HG02588 (cell line): ENCODE data around the gene PSG7.
"Not testable (repeated sequence)": the region's sequence is repeated elsewhere in the genome, so short reads cannot be mapped to it uniquely, and the experiment has no call there.

ENCODE experiments used
- ATAC-seq: cut with Tn5 transposase; IDR thresholded peaks from one replicate; pipeline ENCODE4 v1.9.1; 2021; ENCODE audit warnings: mild to moderate bottlenecking, moderate library complexity; ENCODE audit not compliant: unreplicated experiment

The PSG7 gene

GRCh38 chr19:42937107-42937506 lies at the start of gene PSG7:
Gene PSG7 (minus strand): TSS chr19:42937207. CDS start chr19:42937076, 131 bp downstream.
- not testable (repeated sequence) for ATAC-seq

- no peak for ATAC-seq
Observed at GRCh38 chr19:42985588-42985987, 48.6 kb upstream of the PSG7 start.

DNA sequence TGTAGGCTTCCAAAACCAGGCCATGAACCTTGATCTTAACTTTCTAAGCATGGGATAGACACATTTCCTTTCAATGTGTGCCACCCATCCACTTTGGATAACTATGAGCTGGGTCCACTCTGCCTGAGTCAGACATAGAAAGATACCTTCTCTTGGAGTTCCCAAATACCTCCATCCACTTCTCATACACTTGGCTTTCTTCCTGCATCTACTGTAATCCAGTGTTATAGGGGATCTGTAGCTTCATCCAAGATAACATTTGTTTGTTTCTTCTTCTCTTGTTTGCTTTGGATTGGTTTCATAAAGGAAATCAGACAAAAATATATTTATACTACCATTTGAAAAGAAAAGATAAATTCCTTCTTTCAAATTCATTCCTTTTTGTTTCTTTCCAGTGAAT lies 45.1 kb upstream of the PSG7 start:
- ATAC-seq, result not testable (repeated sequence)

DNA sequence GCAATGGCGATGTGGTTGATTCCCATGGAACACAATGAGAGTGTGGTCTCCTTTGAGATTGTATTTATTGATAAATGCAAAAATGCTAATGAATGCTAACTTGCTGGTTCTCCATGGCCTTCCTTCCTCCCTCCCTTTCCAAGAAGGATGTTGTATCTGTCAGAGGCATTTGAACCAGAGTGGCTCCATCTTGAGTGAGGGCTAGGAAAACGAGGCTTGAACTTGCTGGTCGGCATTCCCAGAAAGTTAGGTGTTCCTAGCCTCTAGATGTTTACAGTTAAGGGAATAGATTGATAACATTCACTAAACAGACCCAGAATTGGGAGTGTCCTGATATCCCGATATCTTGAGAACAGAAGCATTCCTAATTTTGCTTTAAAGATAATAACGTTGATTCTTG lies 34.4 kb upstream of the PSG7 start:
- ATAC-seq, result not testable (repeated sequence)

DNA sequence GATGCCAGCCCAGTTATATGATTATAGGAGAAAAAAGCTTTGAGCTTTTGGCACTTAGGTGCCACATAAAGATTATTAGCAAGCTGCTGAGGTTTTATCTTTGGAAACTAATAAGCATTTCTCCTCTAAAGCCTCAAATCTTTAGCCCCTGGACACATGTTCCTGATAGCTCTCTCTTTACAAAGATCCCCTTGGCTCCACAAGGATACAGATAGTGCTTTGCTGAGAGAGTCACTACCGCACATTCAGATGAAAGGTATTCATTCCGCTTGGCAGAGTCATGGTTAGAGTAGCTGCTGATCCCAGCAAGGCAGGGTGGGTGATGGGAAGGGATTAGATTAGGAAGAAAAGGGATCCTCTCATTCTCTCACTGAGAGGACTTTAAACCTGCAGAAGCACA lies 28.2 kb upstream of the PSG7 start:
- no peak for ATAC-seq

- ATAC-seq, result no peak
Observed at GRCh38 chr19:42961119-42961518, 24.1 kb upstream of the PSG7 start.

GRCh38 chr19:42952126-42952525 lies 15.1 kb upstream of the PSG7 start:
- ATAC-seq, result not testable (repeated sequence)

GRCh38 chr19:42951476-42951875 lies 14.5 kb upstream of the PSG7 start:
- not testable (repeated sequence) for ATAC-seq

GRCh38 chr19:42942187-42942789 lies 5.3 kb upstream of the PSG7 start:
- ATAC-seq, result no peak

DNA sequence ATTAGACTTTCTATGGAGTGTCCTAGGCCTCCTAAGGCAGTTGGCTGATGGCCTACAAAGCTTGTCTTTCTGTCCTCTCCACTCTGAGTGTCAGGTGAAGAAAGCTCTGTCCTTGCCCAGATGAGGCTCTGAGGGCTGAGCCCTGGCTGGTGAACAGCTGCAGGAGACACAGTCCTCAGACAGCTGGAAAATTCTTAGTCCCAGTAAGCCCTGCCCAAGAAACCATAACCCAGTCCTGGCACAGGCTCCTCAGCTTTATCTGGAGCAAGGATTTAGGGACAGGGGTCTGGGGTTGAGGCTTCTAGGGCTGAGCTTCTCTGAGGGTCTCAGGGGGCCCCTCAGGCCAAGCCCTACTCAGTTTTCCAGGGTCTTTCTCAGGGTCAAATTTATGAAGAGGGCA lies 2.3 kb downstream of the PSG7 start:
- not testable (repeated sequence) for ATAC-seq

DNA sequence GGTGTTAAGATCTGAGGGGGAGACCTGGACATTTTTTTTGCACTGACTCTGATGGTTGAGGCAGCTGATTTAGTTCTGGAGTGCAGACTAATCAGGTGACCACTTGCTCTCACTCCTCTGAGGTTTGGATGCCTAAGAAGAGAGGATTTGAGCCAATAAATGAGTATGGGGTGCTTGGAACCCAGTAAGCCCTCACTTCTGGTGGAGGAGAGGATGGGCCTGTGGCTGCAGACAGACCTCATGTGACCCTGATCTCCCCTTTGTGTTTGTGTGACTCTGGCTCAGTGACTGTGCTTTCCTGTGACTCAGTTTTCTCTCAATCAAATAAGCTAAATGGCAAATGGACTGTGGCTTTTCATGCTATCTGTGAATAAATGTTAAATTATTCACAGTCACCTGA lies 2.8 kb downstream of the PSG7 start:
- ATAC-seq, result not testable (repeated sequence)

DNA sequence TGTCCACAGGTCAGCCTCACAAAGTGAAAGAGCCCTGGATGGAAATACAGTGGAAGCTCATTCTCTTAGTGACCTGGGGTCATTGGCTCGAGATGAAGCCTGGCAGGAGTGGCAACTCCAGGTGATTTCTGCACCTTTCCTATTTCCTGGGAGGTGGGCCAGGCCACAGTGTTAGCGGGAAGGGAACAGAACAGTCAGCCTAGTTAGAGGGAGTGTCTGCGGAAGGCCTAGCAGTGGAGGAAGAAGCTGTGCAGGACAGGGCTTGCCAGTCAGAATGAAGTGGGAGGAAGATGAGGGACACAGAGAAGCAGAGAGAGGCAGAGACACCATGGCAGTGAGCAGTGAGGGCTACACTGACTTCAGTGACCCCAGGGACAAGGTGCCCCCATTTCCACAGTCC lies 3.6 kb downstream of the PSG7 start:
- not testable (repeated sequence) for ATAC-seq

DNA sequence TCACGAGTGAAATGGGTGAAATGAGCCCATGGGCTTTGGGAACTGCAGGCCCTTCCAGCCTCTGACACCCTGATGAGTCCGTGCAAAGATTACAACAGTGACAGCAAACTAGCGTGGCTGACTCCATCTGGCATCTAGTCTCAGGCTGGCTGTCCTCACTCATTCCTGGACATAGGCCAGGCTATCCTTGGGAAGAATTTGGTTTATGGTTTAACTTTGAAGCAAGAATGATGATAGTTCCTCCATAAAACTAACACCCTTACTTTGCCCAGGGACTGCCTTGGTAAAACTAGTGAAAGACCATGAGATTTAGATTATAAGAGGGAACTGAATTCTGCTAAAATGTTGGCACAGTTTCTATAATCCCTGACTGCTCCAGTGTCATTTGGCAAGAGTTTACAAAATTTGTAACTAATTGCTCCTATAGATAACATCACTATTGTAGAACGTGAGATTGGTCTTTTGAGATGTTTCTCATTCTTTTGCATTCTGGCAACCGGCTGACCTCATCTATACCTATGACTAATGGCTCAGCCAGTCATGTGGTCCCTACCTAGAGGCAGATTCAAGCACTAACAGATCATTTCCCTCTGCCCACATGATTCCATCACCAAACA lies 4.4 kb downstream of the PSG7 start:
- ATAC-seq, result not testable (repeated sequence)

- not testable (repeated sequence) for ATAC-seq
Observed at GRCh38 chr19:42930214-42930613, 6.8 kb downstream of the PSG7 start.

DNA sequence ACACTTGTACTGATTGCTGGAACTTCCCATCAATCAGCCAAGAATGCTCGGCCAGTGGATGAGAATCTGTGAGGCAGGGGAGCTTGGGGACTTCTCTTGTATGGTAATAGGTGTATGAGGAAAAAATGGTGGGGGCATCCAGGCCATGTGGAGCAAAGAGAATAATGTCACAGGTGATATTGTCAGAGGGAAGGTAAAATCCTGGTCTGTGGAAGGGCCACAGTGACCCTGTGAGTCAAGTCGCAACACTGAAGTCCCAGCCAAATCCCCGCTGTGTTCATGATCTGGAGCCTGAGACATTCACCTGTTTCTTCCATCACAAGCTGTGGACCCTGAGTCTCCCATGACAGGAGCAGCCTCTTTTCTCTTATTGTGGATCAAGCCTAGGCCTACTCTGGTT lies 8.1 kb downstream of the PSG7 start:
- no peak for ATAC-seq

GRCh38 chr19:42926781-42927180 lies 10.2 kb downstream of the PSG7 start:
- ATAC-seq, result no peak

GRCh38 chr19:42923106-42923505 lies 13.9 kb downstream of the PSG7 start:
- ATAC-seq, result not testable (repeated sequence)

GRCh38 chr19:42920971-42921370 lies 16.0 kb downstream of the PSG7 start:
- ATAC-seq, result not testable (repeated sequence)

GRCh38 chr19:42919757-42920079 lies 17.3 kb downstream of the PSG7 start:
- ATAC-seq, result no peak

DNA sequence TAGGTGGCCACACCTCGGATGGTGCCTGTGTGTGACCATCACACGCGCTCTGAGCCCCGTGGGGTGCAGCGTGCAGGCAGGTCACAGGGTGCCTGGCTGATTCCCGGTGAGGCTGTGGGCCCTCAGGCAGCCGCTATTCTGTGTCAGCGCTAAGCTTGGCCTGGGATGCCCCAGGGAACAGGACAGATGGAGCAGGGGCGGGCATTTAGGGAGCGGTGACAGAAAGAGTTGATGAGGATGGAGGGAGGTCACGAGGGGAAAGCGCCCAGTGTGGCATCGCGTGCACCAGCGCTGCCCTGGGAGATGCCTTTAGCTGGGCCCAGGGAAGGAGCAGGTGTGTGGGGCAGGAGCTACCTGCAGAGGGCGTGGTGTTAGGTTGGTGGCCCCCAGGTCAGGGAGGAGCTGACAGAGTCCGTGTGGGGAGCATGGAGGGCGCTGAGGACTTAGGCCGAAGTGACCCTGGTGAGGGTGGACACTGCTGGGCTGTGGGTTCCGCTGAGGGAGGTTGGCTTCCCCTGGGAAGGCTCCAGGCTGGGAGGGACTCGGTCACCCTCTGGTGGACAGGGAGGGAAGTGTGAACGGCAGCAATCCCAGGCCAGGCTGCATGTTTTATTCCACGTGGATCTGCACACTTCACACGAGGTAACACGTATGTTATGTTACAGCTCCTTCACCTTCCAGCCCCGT lies 17.8 kb downstream of the PSG7 start:
- not testable (repeated sequence) for ATAC-seq

- ATAC-seq, result not testable (repeated sequence)
Observed at GRCh38 chr19:42918377-42919069, 18.5 kb downstream of the PSG7 start.

DNA sequence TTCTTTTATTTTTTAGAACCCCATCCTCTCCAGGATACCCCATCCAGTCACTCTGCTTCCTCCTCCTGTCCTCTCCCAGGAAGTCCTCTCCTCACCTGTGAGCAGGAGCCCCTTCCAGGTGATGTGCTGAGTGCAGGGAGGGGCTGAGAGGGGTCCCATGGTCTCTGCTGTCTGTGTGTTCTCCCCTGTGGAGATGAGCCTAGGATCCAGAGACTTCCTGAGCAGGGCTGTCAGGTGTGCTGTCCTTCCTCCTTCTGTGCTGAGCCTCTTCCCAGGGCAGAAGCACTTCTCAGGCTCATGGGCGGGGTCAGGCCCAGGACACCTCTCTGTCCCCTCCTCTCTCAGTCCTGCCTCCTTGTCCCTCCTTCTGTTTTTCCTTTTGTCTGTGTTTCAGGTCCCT lies 19.4 kb downstream of the PSG7 start, which contains the start of gene PSG6:
PSG6 (minus strand) TSS at position 261 of the 400 bp plus-strand sequence; CDS start at position 159, 102 bp downstream.
- ATAC-seq, result not testable (repeated sequence)
